Measurements from ENCODE around the gene MAPK12. TPM values are rescaled to one million over a fixed set of nuclear protein-coding genes. Genes with fewer than 3 reads are reported as not detected.

MAPK12 gene
- total and polyA plus RNA-seq, 2 of the 4 experiments (the other 2 are of a cell fraction): 41.0 to 56.3 TPM

- TF ChIP-seq RFX5 (IDR thresholded peaks at IDR 0.05; ENCODE audit: low read depth, low read length) (no peak), SMC3 (IDR thresholded peaks at IDR 0.05; ENCODE audit: low read depth, low read length) (no peak), NFE2L2 (IDR thresholded peaks at IDR 0.05; ENCODE audit: low read depth, low read length) (no peak), RAD21 (IDR thresholded peaks at IDR 0.05; ENCODE audit: low read length) (0 out of 2 replicates have a peak, but pooled peaks have one; percentile 17)
These were observed 54.9 kb downstream of the MAPK12 start (continued) for GRCh38 chr22:50206599-50206998.

GRCh38 chr22:50205781-50206569 lies 55.5 kb downstream of the MAPK12 start:
- H2AK5ac ChIP-seq (ENCODE audit: low read depth, low read length): no peak overlapping the region
- peak overlapping the region; percentile 44 for H2AFZ ChIP-seq (replicated peaks; ENCODE audit: low read length, poor library complexity)
- WGBS, 2 experiments (ENCODE audit: extremely low coverage in 2 of 2, insufficient read length in 1 of 2): 95% methylated on average over 26 of the region's 45 CpGs; no CpG with 5 or more reads in 1 of the 2 experiments
- ATAC-seq (ENCODE audit: low read depth) (no peak), DNase-seq (no peak)
- H3K23ac ChIP-seq (ENCODE audit: low read depth, low read length): no peak overlapping the region
- no peak overlapping the region for H3K56ac ChIP-seq (ENCODE audit: extremely low read depth, insufficient read depth, low read length)
- in situ Hi-C loops (cut with MboI; ENCODE audit: low sequenced_read_pairs) (loop anchor here (25.0 kb wide), 1 partner anchor 394 kb away; no protein-coding TSS in a partner anchor), dilution Hi-C loops (cut with HindIII; ENCODE audit: low sequenced_read_pairs, unreplicated experiment) (no loop called here), intact Hi-C loops (cut with micrococcal nuclease) (loop anchor here (10.0 kb wide), 1 partner anchor 231 kb away; no protein-coding TSS in a partner anchor)
- no peak overlapping the region for H3K27ac ChIP-seq (ENCODE audit: insufficient read depth, low read length)
- H3K79me1 ChIP-seq (ENCODE audit: low read depth in 1 of 2, low read length in 2 of 2): peaks cover 34 to 74% of the 10 kb centered on the region in 2 experiments
- ChIA-PET CTCF (no interaction called here), POLR2A (ENCODE audit: unreplicated experiment) (no interaction called here)
- H3K4ac ChIP-seq (ENCODE audit: low read depth, low read length): no peak overlapping the region
- no peaks in the 10 kb centered on the region for H3K9me3 ChIP-seq (ENCODE audit: control insufficient read depth, insufficient read depth, low read length)
- H2AK9ac ChIP-seq (replicated peaks; ENCODE audit: low read depth, low read length, poor library complexity): no peak overlapping the region
- peaks cover 33% of the 10 kb centered on the region for H3K36me3 ChIP-seq (ENCODE audit: control insufficient read depth, insufficient read depth, low read length)
- H4K91ac ChIP-seq (ENCODE audit: insufficient read depth, low read depth, low read length): no peak overlapping the region
- H4K8ac ChIP-seq (ENCODE audit: low read depth in 2 of 2, low read length in 2 of 2): no peak overlapping the region
- TF ChIP-seq CEBPB (IDR thresholded peaks at IDR 0.05; ENCODE audit: low read depth, low read length): no peak
- no peak for TF ChIP-seq SMC3 (IDR thresholded peaks at IDR 0.05; ENCODE audit: low read depth, low read length)
- no peak for TF ChIP-seq BHLHE40 (IDR thresholded peaks at IDR 0.05; ENCODE audit: low read depth, low read length)
- TF ChIP-seq MXI1 (IDR thresholded peaks at IDR 0.05; ENCODE audit: borderline replicate concordance, low read depth, low read length): no peak
- TF ChIP-seq FOS (IDR thresholded peaks at IDR 0.05; ENCODE audit: low read depth, low read length): no peak
- TF ChIP-seq RFX5 (IDR thresholded peaks at IDR 0.05; ENCODE audit: low read depth, low read length): no peak
- no peak for TF ChIP-seq RCOR1 (IDR thresholded peaks at IDR 0.05; ENCODE audit: insufficient replicate concordance, low read length)
- TF ChIP-seq MAZ (IDR thresholded peaks at IDR 0.05; ENCODE audit: borderline replicate concordance, low read depth, low read length): no peak
- no peak for TF ChIP-seq CHD1 (IDR thresholded peaks at IDR 0.05; ENCODE audit: low read depth, low read length)
- TF ChIP-seq MAFK (IDR thresholded peaks at IDR 0.05; ENCODE audit: low read depth, low read length): no peak
- TF ChIP-seq ELK1 (IDR thresholded peaks at IDR 0.05; ENCODE audit: borderline replicate concordance, low read depth, low read length): no peak
- H3K4me2 ChIP-seq (ENCODE audit: low read depth, low read length): no peak overlapping the region
- no peak overlapping the region for H2BK20ac ChIP-seq (ENCODE audit: low read depth, low read length)
- H3K9ac ChIP-seq (ENCODE audit: low read depth, low read length): no peak overlapping the region
- BruUV-seq (replicated peaks): no TSS peak
- H4K5ac ChIP-seq (ENCODE audit: low read depth, low read length): no peak overlapping the region
- no peak overlapping the region for H2BK15ac ChIP-seq (ENCODE audit: low read depth, low read length)
- H3K9me1 ChIP-seq (ENCODE audit: insufficient read depth, low read length): 0 out of 2 replicates have a peak, but pooled peaks cover 2% of the 10 kb centered on the region
- H4K20me1 ChIP-seq (ENCODE audit: insufficient read depth, low read length): peaks cover 39% of the 10 kb centered on the region
- H2BK5ac ChIP-seq (ENCODE audit: low read depth, low read length, poor library complexity, severe bottlenecking): no peak overlapping the region
- no peaks in the 10 kb centered on the region for H3K27me3 ChIP-seq (ENCODE audit: control insufficient read depth, insufficient read depth, low read length)
- H3K4me3 ChIP-seq (ENCODE audit: insufficient read depth, low read depth, low read length): no peak overlapping the region
- peaks cover 4% of the 10 kb centered on the region; the same call in 1 of the 2 replicates for H3K4me1 ChIP-seq (ENCODE audit: control insufficient read depth, insufficient read depth, low read length)
- H3K14ac ChIP-seq (replicated peaks; ENCODE audit: low read depth, low read length): no peak overlapping the region
- H3K18ac ChIP-seq (ENCODE audit: low read depth, low read length): no peak overlapping the region
- no peak overlapping the region for H2BK120ac ChIP-seq (ENCODE audit: low read depth, low read length)
